Central memory CD4-positive, alpha-beta T cell (primary cell): ENCODE measurements around the gene BCCIP.
A peak's percentile ranks its signal among the peaks of the same experiment; 100 is the strongest.

Experiments used
- DNase-seq: peaks from one replicate; pipeline ENCODE4 v3.0.0; 2022
- total RNA-seq, 3 experiments: gene quantifications; one replicate each; lab custom pipeline; 2026; lab: John Stamatoyannopoulos, UW

BCCIP gene
- 31.1 to 170 (median 42.2) reads per million in 3 experiments for total RNA-seq

GRCh38 chr10:125822878-125823662 is at the start of gene BCCIP, which contains the start of gene UROS:
BCCIP (plus strand) TSS chr10:125823546; CDS start chr10:125823558, 12 bp downstream.
UROS (minus strand) TSS chr10:125823258; CDS start chr10:125816499, 6,759 bp downstream.
- peak; percentile 94 for DNase-seq

GRCh38 chr10:125773687-125774543 is 49.4 kb upstream of the BCCIP start:
- no peak for DNase-seq

GRCh38 chr10:125774581-125775191 is 48.7 kb upstream of the BCCIP start:
- DNase-seq = no peak

GRCh38 chr10:125775491-125776106 is 47.7 kb upstream of the BCCIP start, which contains the start of gene MMP21:
MMP21 (minus strand) TSS chr10:125775821; CDS start chr10:125775821, 0 bp downstream.
- DNase-seq = no peak

- no peak for DNase-seq
These were observed 45.5 kb upstream of the BCCIP start for GRCh38 chr10:125777806-125778205.

- DNase-seq = no peak
These were observed 44.8 kb upstream of the BCCIP start for GRCh38 chr10:125778556-125778955.

GRCh38 chr10:125779403-125780327 is 43.7 kb upstream of the BCCIP start:
- DNase-seq = no peak

- DNase-seq = no peak
These were observed 42.0 kb upstream of the BCCIP start for GRCh38 chr10:125781374-125781773.

- DNase-seq = no peak
These were observed 41.3 kb upstream of the BCCIP start for GRCh38 chr10:125782054-125782453.

GRCh38 chr10:125782616-125783015 is 40.7 kb upstream of the BCCIP start:
- DNase-seq = no peak

GRCh38 chr10:125783408-125783807 is 39.9 kb upstream of the BCCIP start:
- no peak for DNase-seq

- DNase-seq = no peak
These were observed 39.4 kb upstream of the BCCIP start for GRCh38 chr10:125783957-125784356.

GRCh38 chr10:125785791-125786190 is 37.6 kb upstream of the BCCIP start:
- DNase-seq = no peak

GRCh38 chr10:125788156-125789034 is 35.0 kb upstream of the BCCIP start:
- no peak for DNase-seq

- no peak for DNase-seq
These were observed 30.7 kb upstream of the BCCIP start for GRCh38 chr10:125792342-125793300.

- no peak for DNase-seq
These were observed 28.2 kb upstream of the BCCIP start for GRCh38 chr10:125795128-125795527.

- no peak for DNase-seq
These were observed 27.6 kb upstream of the BCCIP start for GRCh38 chr10:125795637-125796190.

GRCh38 chr10:125797424-125797823 is 25.9 kb upstream of the BCCIP start:
- no peak for DNase-seq
